ENCODE results near the gene TBC1D4. TPM values are rescaled to one million over a fixed set of nuclear protein-coding genes. Genes with fewer than 3 reads are reported as not detected.

The TBC1D4 gene
- total RNA-seq, 1 experiment from 2014 or later = 5.5 TPM

DNA sequence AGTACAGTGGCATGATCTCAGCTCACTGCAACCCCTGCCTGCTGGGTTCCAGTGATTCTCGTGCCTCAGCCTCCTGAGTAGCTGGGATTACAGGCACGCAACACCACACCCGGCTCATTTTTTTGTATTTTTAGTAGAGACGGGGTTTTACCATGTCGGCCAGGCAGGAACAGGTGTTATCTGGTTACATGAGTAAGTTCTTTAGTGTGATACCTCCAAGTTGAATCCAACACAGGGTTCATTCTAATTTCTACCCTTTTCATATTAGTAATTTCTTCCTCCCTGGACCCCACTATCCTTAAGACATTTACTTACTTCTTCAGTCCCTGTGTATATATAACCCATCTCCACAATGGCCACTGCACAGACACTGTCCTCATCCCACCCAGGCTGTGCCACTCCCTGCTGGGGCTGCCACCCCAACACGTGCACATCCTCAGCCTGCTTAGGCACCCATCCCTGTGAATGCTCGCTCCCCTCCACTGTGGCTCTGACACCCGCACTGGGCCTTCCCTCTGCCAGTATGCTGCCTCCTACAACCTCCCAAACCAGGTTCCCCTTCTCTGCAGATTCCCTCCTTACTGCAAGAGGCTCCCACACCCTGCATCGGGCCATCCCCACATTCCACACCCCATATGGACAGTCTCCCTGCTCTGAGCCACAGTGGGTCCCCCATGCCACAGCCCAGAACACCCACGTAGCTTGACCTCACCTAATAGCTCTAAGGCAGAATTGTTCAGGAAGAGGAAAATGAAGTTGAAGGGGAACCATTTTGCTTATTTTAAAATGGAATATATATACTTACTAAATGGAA, 147.1 kb downstream of the TBC1D4 start:
- ATAC-seq (no peak), DNase-seq (ENCODE audit: low read depth, low spot score) (no peak)
- Histone ChIP-seq H3K36me3 (ENCODE audit: control insufficient read depth, insufficient read depth, low read length) (no peaks in the 10 kb centered on the region), H3K27ac (ENCODE audit: low read length) (no peak overlapping the region), H3K4me1 (ENCODE audit: control insufficient read depth, insufficient read depth, low read length) (no peaks in the 10 kb centered on the region), H3K9me3 (ENCODE audit: control insufficient read depth, insufficient read depth, low read depth, low read length) (no peaks in the 10 kb centered on the region), H3K4me3 (ENCODE audit: low read depth in 2 of 2, low read length in 2 of 2) (no peak overlapping the region), H3K27me3 (ENCODE audit: control insufficient read depth, insufficient read depth, low read length) (no peaks in the 10 kb centered on the region)
- no peak for TF ChIP-seq TCF7L2 (IDR thresholded peaks at IDR 0.05; ENCODE audit: low read depth, low read length)
- TF ChIP-seq, protein P1, sequence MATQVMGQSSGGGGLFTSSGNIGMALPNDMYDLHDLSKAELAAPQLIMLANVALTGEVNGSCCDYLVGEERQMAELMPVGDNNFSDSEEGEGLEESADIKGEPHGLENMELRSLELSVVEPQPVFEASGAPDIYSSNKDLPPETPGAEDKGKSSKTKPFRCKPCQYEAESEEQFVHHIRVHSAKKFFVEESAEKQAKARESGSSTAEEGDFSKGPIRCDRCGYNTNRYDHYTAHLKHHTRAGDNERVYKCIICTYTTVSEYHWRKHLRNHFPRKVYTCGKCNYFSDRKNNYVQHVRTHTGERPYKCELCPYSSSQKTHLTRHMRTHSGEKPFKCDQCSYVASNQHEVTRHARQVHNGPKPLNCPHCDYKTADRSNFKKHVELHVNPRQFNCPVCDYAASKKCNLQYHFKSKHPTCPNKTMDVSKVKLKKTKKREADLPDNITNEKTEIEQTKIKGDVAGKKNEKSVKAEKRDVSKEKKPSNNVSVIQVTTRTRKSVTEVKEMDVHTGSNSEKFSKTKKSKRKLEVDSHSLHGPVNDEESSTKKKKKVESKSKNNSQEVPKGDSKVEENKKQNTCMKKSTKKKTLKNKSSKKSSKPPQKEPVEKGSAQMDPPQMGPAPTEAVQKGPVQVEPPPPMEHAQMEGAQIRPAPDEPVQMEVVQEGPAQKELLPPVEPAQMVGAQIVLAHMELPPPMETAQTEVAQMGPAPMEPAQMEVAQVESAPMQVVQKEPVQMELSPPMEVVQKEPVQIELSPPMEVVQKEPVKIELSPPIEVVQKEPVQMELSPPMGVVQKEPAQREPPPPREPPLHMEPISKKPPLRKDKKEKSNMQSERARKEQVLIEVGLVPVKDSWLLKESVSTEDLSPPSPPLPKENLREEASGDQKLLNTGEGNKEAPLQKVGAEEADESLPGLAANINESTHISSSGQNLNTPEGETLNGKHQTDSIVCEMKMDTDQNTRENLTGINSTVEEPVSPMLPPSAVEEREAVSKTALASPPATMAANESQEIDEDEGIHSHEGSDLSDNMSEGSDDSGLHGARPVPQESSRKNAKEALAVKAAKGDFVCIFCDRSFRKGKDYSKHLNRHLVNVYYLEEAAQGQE (IDR thresholded peaks at IDR 0.05; ENCODE audit: insufficient read depth in 1 of 2, low read depth in 2 of 2, low read length in 1 of 2) = no peak
- TF ChIP-seq SIN3A (IDR thresholded peaks at IDR 0.05; ENCODE audit: borderline replicate concordance, insufficient read depth, low read depth, low read length) = no peak
- TF ChIP-seq POLR2AphosphoS5 (IDR thresholded peaks at IDR 0.05; ENCODE audit: low read depth, low read length) = no peak
- TF ChIP-seq, protein P2, sequence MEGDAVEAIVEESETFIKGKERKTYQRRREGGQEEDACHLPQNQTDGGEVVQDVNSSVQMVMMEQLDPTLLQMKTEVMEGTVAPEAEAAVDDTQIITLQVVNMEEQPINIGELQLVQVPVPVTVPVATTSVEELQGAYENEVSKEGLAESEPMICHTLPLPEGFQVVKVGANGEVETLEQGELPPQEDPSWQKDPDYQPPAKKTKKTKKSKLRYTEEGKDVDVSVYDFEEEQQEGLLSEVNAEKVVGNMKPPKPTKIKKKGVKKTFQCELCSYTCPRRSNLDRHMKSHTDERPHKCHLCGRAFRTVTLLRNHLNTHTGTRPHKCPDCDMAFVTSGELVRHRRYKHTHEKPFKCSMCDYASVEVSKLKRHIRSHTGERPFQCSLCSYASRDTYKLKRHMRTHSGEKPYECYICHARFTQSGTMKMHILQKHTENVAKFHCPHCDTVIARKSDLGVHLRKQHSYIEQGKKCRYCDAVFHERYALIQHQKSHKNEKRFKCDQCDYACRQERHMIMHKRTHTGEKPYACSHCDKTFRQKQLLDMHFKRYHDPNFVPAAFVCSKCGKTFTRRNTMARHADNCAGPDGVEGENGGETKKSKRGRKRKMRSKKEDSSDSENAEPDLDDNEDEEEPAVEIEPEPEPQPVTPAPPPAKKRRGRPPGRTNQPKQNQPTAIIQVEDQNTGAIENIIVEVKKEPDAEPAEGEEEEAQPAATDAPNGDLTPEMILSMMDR (IDR thresholded peaks at IDR 0.05) = no peak
- POLR2A ChIA-PET = no interaction called here
- CTCF ChIA-PET = no interaction called here
- intact Hi-C loops (cut with micrococcal nuclease; ENCODE audit: unreplicated experiment) = no loop called here
- in situ Hi-C loops (cut with HindIII; ENCODE audit: low pct_unique_long_range_greater_than_20kb, low sequenced_read_pairs) = no loop called here
- BruUV-seq (replicated peaks) = no TSS peak

DNA sequence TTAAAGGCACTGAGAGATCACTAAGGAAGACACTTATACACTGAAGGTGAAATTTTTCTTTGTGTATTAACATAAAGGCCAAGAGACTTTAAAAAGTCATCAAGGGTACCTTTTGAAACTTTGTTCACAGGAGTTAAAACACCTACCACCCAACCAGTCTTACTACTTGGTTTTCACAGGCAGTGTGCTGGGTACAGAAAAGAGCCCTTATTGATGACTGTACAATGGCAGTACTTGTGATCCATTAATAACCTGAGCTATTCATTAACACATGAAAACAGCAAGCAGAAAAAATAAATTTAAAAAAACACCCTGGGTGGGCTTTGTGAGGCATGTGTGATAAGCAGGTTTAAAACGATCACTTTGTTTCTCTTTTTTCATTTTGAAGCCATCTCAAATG, 148.9 kb downstream of the TBC1D4 start:
- in situ Hi-C loops (cut with HindIII; ENCODE audit: low pct_unique_long_range_greater_than_20kb, low sequenced_read_pairs) (no loop called here), intact Hi-C loops (cut with micrococcal nuclease; ENCODE audit: unreplicated experiment) (no loop called here)
- Histone ChIP-seq H3K4me1 (ENCODE audit: control insufficient read depth, insufficient read depth, low read length) (no peaks in the 10 kb centered on the region), H3K27me3 (ENCODE audit: control insufficient read depth, insufficient read depth, low read length) (no peaks in the 10 kb centered on the region), H3K27ac (ENCODE audit: low read length) (no peak overlapping the region), H3K4me3 (ENCODE audit: low read depth in 2 of 2, low read length in 2 of 2) (no peak overlapping the region), H3K36me3 (ENCODE audit: control insufficient read depth, insufficient read depth, low read length) (no peaks in the 10 kb centered on the region), H3K9me3 (ENCODE audit: control insufficient read depth, insufficient read depth, low read depth, low read length) (no peaks in the 10 kb centered on the region)
- ATAC-seq (no peak), DNase-seq (ENCODE audit: low read depth, low spot score) (no peak)
- TF ChIP-seq TCF7L2 (IDR thresholded peaks at IDR 0.05; ENCODE audit: low read depth, low read length) (no peak), SIN3A (IDR thresholded peaks at IDR 0.05; ENCODE audit: borderline replicate concordance, insufficient read depth, low read depth, low read length) (no peak), POLR2AphosphoS5 (IDR thresholded peaks at IDR 0.05; ENCODE audit: low read depth, low read length) (no peak)
- TF ChIP-seq, protein P1 (IDR thresholded peaks at IDR 0.05; ENCODE audit: insufficient read depth in 1 of 2, low read depth in 2 of 2, low read length in 1 of 2) = no peak
- TF ChIP-seq, protein P2 (IDR thresholded peaks at IDR 0.05) = no peak
- ChIA-PET POLR2A (no interaction called here), CTCF (no interaction called here)
- no TSS peak for BruUV-seq (replicated peaks)

Measured in Panc1 (cell line).